Naive thymus-derived CD4-positive, alpha-beta T cell (primary cell): ENCODE data around the gene OPN4. TPM values are rescaled to one million over a fixed set of nuclear protein-coding genes. Genes with fewer than 3 reads are reported as not detected.

Source experiments
- ATAC-seq: fragments of 150-1000 bp; cut with Tn5 transposase; 2 replicates; pipeline ENCODE4 v1.10.0; 2021; ENCODE audit warnings: mild to moderate bottlenecking, moderate library complexity
- CTCF ChIA-PET: fragments of 350-600 bp; sonication (Branson Sonifier 250); formaldehyde crosslinking; loops from one replicate; lab custom pipeline; 2021; ENCODE audit warnings: antibody characterized with exemption; lab: Charles Lee
- POLR2A ChIA-PET: fragments of 350-600 bp; sonication (Branson Sonifier 250); formaldehyde crosslinking; loops from one replicate; lab custom pipeline; 2021; ENCODE audit warnings: antibody characterized with exemption, inconsistent platforms; lab: Charles Lee
- DNase-seq, 9 donors: peaks; one replicate each; pipeline versions ENCODE4 v3.0.0 to v3.0.0-alpha.2; 2020 to 2022; ENCODE audit warnings: mixed read lengths in 1 of 9
- H3K27ac ChIP-seq: one replicate; pipeline ENCODE4 v1.7.0; 2013; ENCODE audit warnings: mild to moderate bottlenecking, low read depth, low read length, moderate library complexity
- H3K27me3 ChIP-seq, 2 donors: one replicate each; pipeline ENCODE4 v1.7.0; 2013; ENCODE audit warnings: low read length in 2 of 2, mild to moderate bottlenecking in 2 of 2, moderate library complexity in 2 of 2; ENCODE audit not compliant: control insufficient read depth in 2 of 2, insufficient read depth in 2 of 2
- H3K36me3 ChIP-seq, 3 experiments: 1 replicate in 2 of 3; 2 replicates in 1 of 3; pipeline ENCODE4 v1.7.0; 2013; ENCODE audit warnings: low read length in 3 of 3, mild to moderate bottlenecking in 3 of 3, moderate library complexity in 1 of 3; ENCODE audit not compliant: insufficient read depth in 3 of 3, control insufficient read depth in 2 of 3
- H3K4me1 ChIP-seq, 2 donors: one replicate each; pipeline ENCODE4 v1.7.0; 2013; ENCODE audit warnings: low read length in 2 of 2, mild to moderate bottlenecking in 2 of 2, moderate library complexity in 1 of 2; ENCODE audit not compliant: control insufficient read depth in 2 of 2, insufficient read depth in 2 of 2
- H3K4me3 ChIP-seq: 2 replicates; pipeline ENCODE4 v1.7.0; 2013; ENCODE audit warnings: mild to moderate bottlenecking, low read length
- H3K9me3 ChIP-seq, 3 experiments: 1 replicate in 2 of 3; 2 replicates in 1 of 3; pipeline ENCODE4 v1.7.0; 2013; ENCODE audit warnings: low read length in 3 of 3; ENCODE audit not compliant: control insufficient read depth in 2 of 3
- H3K27ac Mint-ChIP-seq, 9 donors: one replicate each; pipeline ENCODE4 v1.8.0; 2020 to 2022; ENCODE audit warnings: mixed read lengths in 9 of 9, mild to moderate bottlenecking in 8 of 9, moderate library complexity in 5 of 9, inconsistent platforms in 2 of 9
- H3K27me3 Mint-ChIP-seq, 5 donors: one replicate each; pipeline ENCODE4 v1.8.0; 2021 to 2022; ENCODE audit warnings: mixed read lengths in 5 of 5, mild to moderate bottlenecking in 1 of 5
- H3K36me3 Mint-ChIP-seq, 5 donors: one replicate each; pipeline ENCODE4 v1.8.0; 2020 to 2022; ENCODE audit warnings: mixed read lengths in 5 of 5, mild to moderate bottlenecking in 3 of 5, inconsistent platforms in 1 of 5
- H3K4me1 Mint-ChIP-seq, 7 donors: one replicate each; pipeline ENCODE4 v1.8.0; 2020 to 2022; ENCODE audit warnings: mixed read lengths in 7 of 7, mild to moderate bottlenecking in 3 of 7, inconsistent platforms in 1 of 7
- H3K4me3 Mint-ChIP-seq, 10 donors: one replicate each; pipeline ENCODE4 v1.8.0; 2020 to 2022; ENCODE audit warnings: mild to moderate bottlenecking in 10 of 10, mixed read lengths in 10 of 10, moderate library complexity in 6 of 10, inconsistent platforms in 2 of 10
- H3K9me3 Mint-ChIP-seq, 11 donors: one replicate each; pipeline ENCODE4 v1.8.0; 2020 to 2022; ENCODE audit warnings: mixed read lengths in 11 of 11, mild to moderate bottlenecking in 4 of 11, inconsistent platforms in 1 of 11, moderate library complexity in 1 of 11
- intact Hi-C, 2 donors: fragments of 100-400 bp; cut with micrococcal nuclease; formaldehyde crosslinking; loops; one replicate each; pipeline ENCODE4 v1.15.1; 2023
- polyA plus RNA-seq, 2 donors: library from polyadenylated mRNA; unstranded; fragments of 300-500 nt; fragmentation: Illumina TruSeq; gene quantifications; one replicate each; pipeline ENCODE4 v1.2.3, GENCODE V29; 2021
- total RNA-seq, 6 experiments: library from RNA in 5 of 6; stranded (reverse) in 5 of 6; gene quantifications; 1 replicate in 5 of 6; 2 replicates in 1 of 6; pipeline ENCODE4 v1.2.3 and lab custom pipeline; 2021 to 2026

OPN4 gene
- total and polyA plus RNA-seq, 7 experiments from 2014 or later = not detected

DNA sequence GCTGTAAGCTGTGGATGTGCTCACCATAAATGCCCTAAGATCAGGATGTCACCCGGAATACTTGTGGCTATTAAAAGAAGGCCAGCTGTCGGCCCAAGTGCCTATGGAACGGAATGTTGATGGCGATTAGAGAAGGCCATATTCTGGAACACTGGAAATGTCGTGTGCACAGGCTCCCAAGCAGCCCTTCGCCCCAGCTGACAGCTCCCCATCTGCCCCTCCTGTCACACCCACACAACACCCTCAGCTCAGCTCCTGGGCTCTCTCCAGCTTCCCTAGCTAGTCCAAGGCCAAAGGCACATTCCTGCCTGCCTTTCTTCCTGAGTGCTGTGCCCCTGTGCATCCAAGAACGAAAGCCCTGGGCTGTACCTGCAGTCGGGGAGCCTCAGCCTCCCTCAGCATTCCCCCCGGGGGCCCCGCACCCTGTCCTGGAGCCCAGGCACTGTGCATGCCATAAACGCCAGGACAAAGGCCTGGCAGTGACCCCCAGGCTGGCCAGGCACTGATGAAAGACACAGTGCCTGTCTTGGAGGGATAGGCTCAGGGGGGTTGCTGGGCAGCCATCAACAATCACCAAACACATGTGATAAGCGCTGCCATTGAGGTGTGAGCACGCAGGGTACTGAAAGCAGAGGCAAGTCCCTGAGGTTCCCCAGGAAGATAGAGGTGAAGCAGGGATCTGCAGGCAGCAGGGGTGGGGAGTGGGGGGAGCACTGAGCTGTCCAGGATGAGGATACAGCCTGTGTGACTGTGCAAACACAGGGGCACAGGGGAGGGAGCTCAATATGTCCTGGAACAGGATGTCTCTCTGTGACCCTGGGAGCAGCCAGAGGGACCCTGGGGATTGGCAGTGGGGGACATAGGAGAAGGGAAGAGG is 10.2 kb downstream of the OPN4 start:
- Histone ChIP-seq H3K9me3 (no peaks in the 10 kb centered on the region), H3K4me1 (no peaks in the 10 kb centered on the region), H3K36me3 (no peaks in the 10 kb centered on the region), H3K4me3 (no peak overlapping the region), H3K27me3 (no peaks in the 10 kb centered on the region), H3K27ac (no peak overlapping the region)
- ChIA-PET CTCF (no interaction called here), POLR2A (no interaction called here)
- Mint-ChIP-seq H3K9me3 (no peaks in the 10 kb centered on the region), H3K4me3 (no peak overlapping the region), H3K36me3 (no peaks in the 10 kb centered on the region), H3K4me1 (peaks cover 0 to 3% (median 0%) of the 10 kb centered on the region in 7 donors), H3K27me3 (no peaks in the 10 kb centered on the region), H3K27ac (no peak overlapping the region)
- no peak for ATAC-seq
- intact Hi-C loops = no loop called here
- no peak for DNase-seq

DNA sequence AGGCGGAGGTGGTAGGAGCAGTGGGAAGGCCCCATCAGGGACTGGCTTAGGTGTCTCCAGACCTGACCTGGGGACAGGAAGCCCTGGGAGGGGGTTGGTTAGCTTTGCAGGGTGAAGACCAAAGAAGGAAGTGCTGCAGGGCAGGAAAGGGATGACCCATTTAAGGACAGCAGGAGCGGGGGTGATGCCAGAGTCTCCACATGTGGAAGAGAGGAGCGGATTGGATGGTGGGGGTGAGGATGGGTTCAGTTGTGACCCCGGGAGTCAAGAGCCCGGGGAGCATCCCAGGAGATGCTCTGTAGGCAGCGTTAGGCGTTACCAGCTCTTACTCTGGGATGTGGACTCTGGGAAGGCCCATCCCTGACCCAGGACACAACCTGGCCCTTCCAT is 10.9 kb downstream of the OPN4 start:
- no peaks in the 10 kb centered on the region for H3K9me3 ChIP-seq
- intact Hi-C loops = no loop called here
- Mint-ChIP-seq H3K36me3 (no peaks in the 10 kb centered on the region), H3K9me3 (no peaks in the 10 kb centered on the region), H3K4me1 (peaks cover 0 to 3% (median 0%) of the 10 kb centered on the region in 7 donors), H3K27ac (no peak overlapping the region), H3K4me3 (no peak overlapping the region), H3K27me3 (no peaks in the 10 kb centered on the region)
- ChIA-PET POLR2A (no interaction called here), CTCF (no interaction called here)
- no peaks in the 10 kb centered on the region for H3K4me1 ChIP-seq
- H3K27me3 ChIP-seq = no peaks in the 10 kb centered on the region
- no peak for ATAC-seq
- DNase-seq = no peak
- H3K4me3 ChIP-seq = no peak overlapping the region
- H3K36me3 ChIP-seq = no peaks in the 10 kb centered on the region
- no peak overlapping the region for H3K27ac ChIP-seq

DNA sequence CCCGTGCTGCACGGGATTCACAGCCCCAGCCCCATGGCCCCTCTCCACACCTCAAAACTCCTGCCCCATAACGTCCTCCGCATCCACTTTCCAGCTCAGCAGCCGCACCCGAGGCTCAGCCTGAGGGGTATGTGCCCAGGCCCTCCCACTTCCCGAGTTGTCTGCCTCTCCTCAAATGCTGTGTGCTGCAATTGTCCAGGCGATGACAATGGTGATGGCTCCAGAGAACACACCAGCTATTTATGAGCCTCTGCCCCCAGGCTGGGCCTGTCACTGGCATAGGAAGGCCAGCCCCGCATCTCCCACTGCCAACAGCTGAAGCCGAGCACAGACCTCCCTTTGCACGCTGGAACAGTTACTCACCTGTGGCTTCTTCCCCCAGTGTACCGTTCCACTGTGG is 11.5 kb downstream of the OPN4 start:
- Mint-ChIP-seq H3K36me3 (no peaks in the 10 kb centered on the region), H3K4me3 (no peak overlapping the region), H3K4me1 (peaks cover 0 to 3% (median 0%) of the 10 kb centered on the region in 7 donors), H3K27ac (no peak overlapping the region), H3K27me3 (no peaks in the 10 kb centered on the region), H3K9me3 (no peaks in the 10 kb centered on the region)
- H3K36me3 ChIP-seq = no peaks in the 10 kb centered on the region
- DNase-seq (no peak), ATAC-seq (no peak)
- ChIA-PET POLR2A (no interaction called here), CTCF (no interaction called here)
- no peaks in the 10 kb centered on the region for H3K4me1 ChIP-seq
- no peaks in the 10 kb centered on the region for H3K27me3 ChIP-seq
- no peak overlapping the region for H3K27ac ChIP-seq
- intact Hi-C loops = no loop called here
- H3K9me3 ChIP-seq = no peaks in the 10 kb centered on the region
- H3K4me3 ChIP-seq = no peak overlapping the region

DNA sequence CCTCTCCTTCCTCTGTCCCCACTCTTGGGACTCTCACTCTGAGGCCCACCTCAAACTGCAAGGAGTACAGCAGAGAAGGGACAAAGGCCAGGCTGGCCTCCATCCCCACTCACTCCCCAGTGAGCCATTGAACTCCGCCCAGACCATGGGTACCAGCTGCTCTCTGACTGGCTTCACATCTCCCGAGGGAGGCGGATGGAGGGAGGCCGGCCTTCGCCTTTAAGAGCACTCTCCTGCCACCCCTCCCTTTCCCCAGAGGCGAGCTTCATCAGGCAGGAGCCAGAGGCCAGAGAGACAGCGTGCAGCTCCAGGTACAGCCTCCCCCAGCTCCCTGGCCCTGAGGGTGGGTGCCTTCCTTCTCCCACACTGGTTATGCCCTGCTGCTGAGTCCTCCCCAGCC is 12.2 kb downstream of the OPN4 start:
- ATAC-seq = no peak
- intact Hi-C loops = no loop called here
- H3K4me3 Mint-ChIP-seq = no peak overlapping the region
- Histone ChIP-seq H3K27ac (no peak overlapping the region), H3K4me3 (no peak overlapping the region), H3K4me1 (no peaks in the 10 kb centered on the region), H3K27me3 (no peaks in the 10 kb centered on the region), H3K36me3 (no peaks in the 10 kb centered on the region), H3K9me3 (no peaks in the 10 kb centered on the region)
- no peak for DNase-seq
- POLR2A ChIA-PET = no interaction called here
- peaks cover 0 to 3% (median 0%) of the 10 kb centered on the region in 7 donors for H3K4me1 Mint-ChIP-seq
- CTCF ChIA-PET = no interaction called here
- no peaks in the 10 kb centered on the region for H3K27me3 Mint-ChIP-seq
- no peak overlapping the region for H3K27ac Mint-ChIP-seq
- no peaks in the 10 kb centered on the region for H3K9me3 Mint-ChIP-seq
- H3K36me3 Mint-ChIP-seq = no peaks in the 10 kb centered on the region

DNA sequence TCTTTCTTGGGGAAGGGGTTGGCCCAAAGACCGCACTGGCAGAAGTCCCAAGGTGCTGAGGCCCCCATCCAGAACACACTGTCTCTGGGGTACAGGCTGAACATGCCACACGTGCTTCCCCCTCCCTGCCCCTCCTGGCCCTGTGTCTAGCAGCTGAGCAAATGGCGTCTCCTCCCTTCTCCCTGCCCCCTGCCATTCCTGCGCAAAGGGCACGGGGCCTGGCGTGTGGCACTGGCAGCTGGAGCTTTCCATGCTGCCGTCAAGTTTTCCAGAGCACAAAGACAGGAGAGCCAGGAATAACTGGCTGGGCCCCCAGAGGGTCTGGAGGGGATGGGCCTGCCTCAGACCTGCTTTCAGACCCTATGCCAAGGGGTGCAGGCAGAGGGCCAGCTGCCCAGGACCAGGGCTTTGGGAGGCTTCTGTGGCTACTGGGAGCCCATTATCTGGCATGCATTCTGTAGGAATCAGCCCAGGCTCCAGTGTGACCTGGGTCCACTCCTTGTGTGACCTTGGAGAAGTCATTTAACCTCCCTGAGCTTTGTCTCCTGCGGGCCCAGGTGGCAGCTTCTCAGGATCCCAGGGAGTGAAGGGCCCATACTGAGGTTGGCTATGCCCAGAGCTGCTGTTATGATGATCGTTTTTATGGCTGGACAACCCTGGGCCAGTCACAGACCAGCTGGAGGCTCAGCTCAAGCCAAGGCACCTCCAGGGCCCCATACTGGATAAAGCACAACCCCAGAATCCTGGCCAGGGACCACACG is 13.3 kb downstream of the OPN4 start:
- Histone ChIP-seq H3K4me1 (no peaks in the 10 kb centered on the region), H3K9me3 (no peaks in the 10 kb centered on the region), H3K27me3 (no peaks in the 10 kb centered on the region), H3K4me3 (no peak overlapping the region), H3K36me3 (no peaks in the 10 kb centered on the region), H3K27ac (no peak overlapping the region)
- ChIA-PET CTCF (no interaction called here), POLR2A (no interaction called here)
- Mint-ChIP-seq H3K27ac (no peak overlapping the region), H3K27me3 (no peaks in the 10 kb centered on the region), H3K4me1 (peaks cover 0 to 3% (median 0%) of the 10 kb centered on the region in 7 donors), H3K36me3 (no peaks in the 10 kb centered on the region), H3K4me3 (no peak overlapping the region), H3K9me3 (no peaks in the 10 kb centered on the region)
- DNase-seq (no peak), ATAC-seq (no peak)
- intact Hi-C loops = no loop called here

DNA sequence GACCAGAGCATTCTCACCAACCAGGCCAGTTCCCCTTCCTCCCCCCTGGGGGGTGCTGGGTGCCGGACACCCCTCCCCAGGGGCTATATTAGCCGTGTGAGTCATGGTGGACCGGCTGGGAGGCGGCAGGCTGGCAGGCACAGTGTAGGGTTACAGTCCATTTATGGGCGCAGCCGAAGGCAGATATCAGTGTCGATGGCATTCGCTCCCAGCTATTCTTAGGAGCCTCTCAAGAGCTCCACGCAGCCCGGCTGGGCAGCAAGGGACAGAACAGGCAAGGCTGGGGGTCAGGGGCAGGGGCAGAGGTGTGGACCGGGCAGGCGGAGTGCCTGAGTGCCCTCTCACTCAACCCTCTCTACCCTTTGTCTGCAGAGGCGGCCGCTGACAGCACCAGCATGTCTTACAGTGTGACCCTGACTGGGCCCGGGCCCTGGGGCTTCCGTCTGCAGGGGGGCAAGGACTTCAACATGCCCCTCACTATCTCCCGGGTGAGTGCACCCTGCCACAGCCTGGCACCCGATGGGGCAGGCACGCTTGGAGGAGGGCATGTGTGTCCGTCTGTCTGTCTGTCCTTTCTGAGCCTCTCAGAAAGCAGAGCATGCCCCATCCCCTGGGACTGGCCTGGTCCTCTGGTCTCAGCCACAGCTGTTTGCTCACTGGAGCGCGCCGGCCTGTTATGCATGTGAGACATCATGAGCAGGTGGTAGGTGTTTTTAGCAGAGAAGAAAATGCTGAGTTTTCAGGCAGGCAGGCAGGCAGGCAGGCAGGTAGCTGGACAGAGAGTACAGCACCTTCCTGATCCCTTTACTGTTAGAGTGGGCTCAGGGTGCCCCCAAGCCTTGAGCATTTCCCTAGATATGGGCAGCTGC is 14.2 kb downstream of the OPN4 start, which contains the start of gene LDB3:
LDB3 (plus strand) TSS at position 215 of the 869 bp plus-strand sequence; CDS start at position 396, 181 bp downstream.
- ATAC-seq (no peak), DNase-seq (no peak)
- H3K27me3 Mint-ChIP-seq = no peaks in the 10 kb centered on the region
- H3K36me3 Mint-ChIP-seq = no peaks in the 10 kb centered on the region
- CTCF ChIA-PET = no interaction called here
- POLR2A ChIA-PET = no interaction called here
- H3K4me1 ChIP-seq = no peaks in the 10 kb centered on the region
- no peaks in the 10 kb centered on the region for H3K9me3 ChIP-seq
- H3K27ac ChIP-seq = no peak within 1 kb of the TSS
- peaks cover 0 to 3% (median 0%) of the 10 kb centered on the region in 7 donors for H3K4me1 Mint-ChIP-seq
- no peak within 1 kb of the TSS for H3K4me3 ChIP-seq
- H3K9me3 Mint-ChIP-seq = no peaks in the 10 kb centered on the region
- H3K4me3 Mint-ChIP-seq = no peak within 1 kb of the TSS
- no peaks in the 10 kb centered on the region for H3K36me3 ChIP-seq
- intact Hi-C loops = no loop called here
- H3K27me3 ChIP-seq = no peaks in the 10 kb centered on the region
- H3K27ac Mint-ChIP-seq = no peak within 1 kb of the TSS
